GM12878 (cell line): Measurements from ENCODE around the gene LDHAL6B. TPM values are rescaled to one million over a fixed set of nuclear protein-coding genes. Genes with fewer than 3 reads are reported as not detected.

Source experiments
- ATAC-seq: fragments of 200-7000 bp; cut with Tn5 transposase; 3 replicates; pipeline ENCODE4 v1.9.1; 2020; ENCODE audit warnings: mild to moderate bottlenecking, moderate library complexity
- BruUV-seq: library from RNA; stranded (reverse); fragments of 400-500 nt; replicated peaks from 2 replicates; lab custom pipeline; 2021; lab: Mats Ljungman, UMichigan
- CTCF ChIA-PET: fragments of 300-600 bp; sonication (Branson Sonifier 250); formaldehyde crosslinking; extraction: SDS; loops from one replicate; lab custom pipeline; 2021; ENCODE audit warnings: inconsistent platforms; lab: Yijun Ruan, JAX
- POLR2A ChIA-PET: fragments of 350-600 bp; formaldehyde crosslinking; extraction: SDS; loops from one replicate; lab custom pipeline; 2021; ENCODE audit warnings: inconsistent platforms; lab: Charles Lee
- RAD21 ChIA-PET: fragments of 300-600 bp; sonication (Branson Sonifier 250); formaldehyde crosslinking; loops from one replicate; lab custom pipeline; 2023; ENCODE audit warnings: antibody characterized with exemption; ENCODE audit not compliant: unreplicated experiment; lab: Charles Lee
- SMC1A ChIA-PET: fragments of 300-600 bp; sonication (Branson Sonifier 250); formaldehyde crosslinking; loops from one replicate; lab custom pipeline; 2023; ENCODE audit not compliant: unreplicated experiment, uncharacterized antibody; lab: Charles Lee
- DNase-seq: peaks from one replicate; pipeline ENCODE4 v3.0.0-alpha.2; 2011; ENCODE audit warnings: low read depth, low spot score
- FAIRE-seq: peaks from 3 replicates; lab custom pipeline; 2011; peaks lifted over from hg19 to GRCh38; lab: Jason Lieb, UNC
- H2AFZ ChIP-seq: 2 replicates; pipeline ENCODE4 v1.6.0; 2011; ENCODE audit warnings: low read depth, low read length, control low read depth; ENCODE audit not compliant: control insufficient read depth
- H3K27ac ChIP-seq: 2 replicates; pipeline ENCODE4 v1.5.1; 2011; ENCODE audit warnings: control low read depth; ENCODE audit not compliant: control insufficient read depth, insufficient read depth
- H3K27me3 ChIP-seq, 2 experiments: replicated peaks in 1 of 2; 2 replicates each; pipeline versions ENCODE4 v1.6.0 to v1.6.1; 2011; ENCODE audit warnings: low read length in 1 of 2; ENCODE audit not compliant: control insufficient read depth in 2 of 2, insufficient read depth in 2 of 2
- H3K36me3 ChIP-seq, 2 experiments: 2 replicates each; pipeline ENCODE4 v1.5.1; 2011; ENCODE audit warnings: low read length in 1 of 2; ENCODE audit not compliant: control insufficient read depth in 2 of 2, insufficient read depth in 2 of 2
- H3K4me1 ChIP-seq: 2 replicates; pipeline ENCODE4 v1.6.1; 2011; ENCODE audit warnings: mild to moderate bottlenecking, low read length, moderate library complexity, mixed read lengths; ENCODE audit not compliant: control insufficient read depth, insufficient read depth
- H3K4me2 ChIP-seq: 2 replicates; pipeline ENCODE4 v1.6.0; 2011; ENCODE audit warnings: control low read depth; ENCODE audit not compliant: control insufficient read depth, insufficient read depth
- H3K4me3 ChIP-seq: fragments of 200-600 bp; sonication (generic); 2 replicates; pipeline ENCODE4 v1.5.1; 2016
- H3K79me2 ChIP-seq: 2 replicates; pipeline ENCODE4 v1.6.0; 2011; ENCODE audit warnings: low read length; ENCODE audit not compliant: control insufficient read depth, insufficient read depth
- H3K9ac ChIP-seq: 2 replicates; pipeline ENCODE4 v1.8.0; 2011; ENCODE audit warnings: low read length, control low read depth, mixed read lengths; ENCODE audit not compliant: control insufficient read depth, insufficient read depth
- H3K9me3 ChIP-seq: replicated peaks from 3 replicates; pipeline ENCODE4 v1.5.1; 2011; ENCODE audit warnings: mild to moderate bottlenecking, low read length; ENCODE audit not compliant: control insufficient read depth, insufficient read depth
- H4K20me1 ChIP-seq: 2 replicates; pipeline ENCODE4 v1.6.0; 2011; ENCODE audit not compliant: control insufficient read depth, insufficient read depth
- BCL11A ChIP-seq: IDR thresholded peaks from 2 replicates; pipeline ENCODE4 v1.6.1; 2011; ENCODE audit warnings: low read depth, low read length
- CHD1 ChIP-seq: IDR thresholded peaks from 2 replicates; pipeline ENCODE4 v1.6.1; 2012; ENCODE audit warnings: low read depth, low read length, improper control_type of control experiment
- POLR2A ChIP-seq: IDR thresholded peaks from 2 replicates; pipeline ENCODE4 v1.6.1; 2011; ENCODE audit warnings: low read depth, mild to moderate bottlenecking, low read length
- SIX5 ChIP-seq: IDR thresholded peaks from 2 replicates; pipeline ENCODE4 v1.6.1; 2011; ENCODE audit warnings: mild to moderate bottlenecking, low read depth, low read length, moderate library complexity; ENCODE audit not compliant: severe bottlenecking
- SMAD5 ChIP-seq: IDR thresholded peaks from 2 replicates; pipeline ENCODE4 v1.6.1; 2016; ENCODE audit warnings: antibody characterized with exemption, low read depth
- SMC3 ChIP-seq: IDR thresholded peaks from 2 replicates; pipeline ENCODE4 v1.6.1; 2011; ENCODE audit warnings: low read length, improper control_type of control experiment, borderline replicate concordance
- ZNF217 ChIP-seq: fragments of 450-650 bp; IDR thresholded peaks from 2 replicates; pipeline ENCODE4 v1.6.1; 2017; ENCODE audit warnings: antibody characterized with exemption, mild to moderate bottlenecking
- WGBS: methylation state at CpG from one replicate; pipeline ENCODE4 v1.1.6; 2016; ENCODE audit warnings: low lambda C conversion rate; ENCODE audit not compliant: insufficient replicate concordance, insufficient coverage; ENCODE audit errors: missing lambda C conversion rate; 5-methylcytosine and 5-hydroxymethylcytosine counted together
- in situ Hi-C: fragments of 300-500 bp; cut with MboI; formaldehyde crosslinking; loops from 9 replicates; pipeline ENCODE4 v1.14.3; 2018; ENCODE audit warnings: mixed read lengths
- intact Hi-C: fragments of 100-400 bp; cut with micrococcal nuclease; formaldehyde crosslinking; loops from one replicate; pipeline ENCODE4 v1.14.2; 2022; ENCODE audit not compliant: unreplicated experiment
- polyA plus RNA-seq, 11 experiments: library from polyadenylated mRNA; depleted of rRNA in 4 of 11; unstranded in 6 of 11; stranded (reverse) in 5 of 11; fragments of >200 nt; fragmentation: Nextera tagmentation in 4 of 11; fragmentation: Illumina TruSeq in 1 of 11; extraction: Ambion mirVana in 4 of 11; extraction: Trizol in 1 of 11; gene quantifications; 1 replicate in 1 of 11; 2 replicates in 10 of 11; pipeline versions ENCODE4 v1.2.1 to v1.2.3, GENCODE V29; 2011 to 2016; ENCODE audit warnings: inconsistent platforms in 2 of 11, missing spikeins in 2 of 11, low read depth in 1 of 11
- total RNA-seq, 4 experiments: library from RNA; depleted of rRNA in 3 of 4; stranded (reverse); fragments of >200 nt in 3 of 4; fragmentation: Illumina TruSeq in 1 of 4; extraction: Trizol in 1 of 4; gene quantifications; 2 replicates each; pipeline versions ENCODE4 v1.2.1 to v1.2.3, GENCODE V29; 2013 to 2021
- TF ChIP-seq, protein P1 (sequence below): IDR thresholded peaks from 2 replicates; pipeline ENCODE4 v1.6.1; 2012; ENCODE audit warnings: mild to moderate bottlenecking, low read depth, low read length

The LDHAL6B gene
- total and polyA plus RNA-seq, 10 of the 15 experiments (the other 5 are each of a cell fraction or from before 2014, with no cell fraction given): 0.33 to 0.66 TPM; not detected in 8

DNA sequence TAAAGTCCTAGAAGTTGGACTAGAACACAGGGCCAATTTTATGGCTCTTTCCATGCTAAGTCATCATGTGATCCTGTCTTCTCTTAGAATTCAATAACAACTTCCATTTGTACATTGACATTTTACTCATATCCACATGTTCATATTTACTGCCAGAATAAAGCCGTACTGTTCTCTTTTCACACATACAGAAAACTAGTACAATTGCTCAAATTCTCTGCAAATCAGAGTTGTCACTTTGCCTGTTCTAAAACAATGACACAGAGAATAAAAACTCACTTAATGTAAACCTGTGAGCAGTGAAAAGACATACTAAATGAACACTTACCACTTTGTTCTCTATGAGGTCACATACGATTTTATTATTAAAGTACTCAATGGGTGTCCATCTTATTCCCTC lies 3.5 kb downstream of the LDHAL6B start (continued):
- TF ChIP-seq, protein P1, sequence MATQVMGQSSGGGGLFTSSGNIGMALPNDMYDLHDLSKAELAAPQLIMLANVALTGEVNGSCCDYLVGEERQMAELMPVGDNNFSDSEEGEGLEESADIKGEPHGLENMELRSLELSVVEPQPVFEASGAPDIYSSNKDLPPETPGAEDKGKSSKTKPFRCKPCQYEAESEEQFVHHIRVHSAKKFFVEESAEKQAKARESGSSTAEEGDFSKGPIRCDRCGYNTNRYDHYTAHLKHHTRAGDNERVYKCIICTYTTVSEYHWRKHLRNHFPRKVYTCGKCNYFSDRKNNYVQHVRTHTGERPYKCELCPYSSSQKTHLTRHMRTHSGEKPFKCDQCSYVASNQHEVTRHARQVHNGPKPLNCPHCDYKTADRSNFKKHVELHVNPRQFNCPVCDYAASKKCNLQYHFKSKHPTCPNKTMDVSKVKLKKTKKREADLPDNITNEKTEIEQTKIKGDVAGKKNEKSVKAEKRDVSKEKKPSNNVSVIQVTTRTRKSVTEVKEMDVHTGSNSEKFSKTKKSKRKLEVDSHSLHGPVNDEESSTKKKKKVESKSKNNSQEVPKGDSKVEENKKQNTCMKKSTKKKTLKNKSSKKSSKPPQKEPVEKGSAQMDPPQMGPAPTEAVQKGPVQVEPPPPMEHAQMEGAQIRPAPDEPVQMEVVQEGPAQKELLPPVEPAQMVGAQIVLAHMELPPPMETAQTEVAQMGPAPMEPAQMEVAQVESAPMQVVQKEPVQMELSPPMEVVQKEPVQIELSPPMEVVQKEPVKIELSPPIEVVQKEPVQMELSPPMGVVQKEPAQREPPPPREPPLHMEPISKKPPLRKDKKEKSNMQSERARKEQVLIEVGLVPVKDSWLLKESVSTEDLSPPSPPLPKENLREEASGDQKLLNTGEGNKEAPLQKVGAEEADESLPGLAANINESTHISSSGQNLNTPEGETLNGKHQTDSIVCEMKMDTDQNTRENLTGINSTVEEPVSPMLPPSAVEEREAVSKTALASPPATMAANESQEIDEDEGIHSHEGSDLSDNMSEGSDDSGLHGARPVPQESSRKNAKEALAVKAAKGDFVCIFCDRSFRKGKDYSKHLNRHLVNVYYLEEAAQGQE: no peak
- TF ChIP-seq SMAD5: no peak
- TF ChIP-seq SMC3: no peak
- TF ChIP-seq CHD1: no peak
- TF ChIP-seq BCL11A: no peak
- no peak for TF ChIP-seq SIX5

DNA sequence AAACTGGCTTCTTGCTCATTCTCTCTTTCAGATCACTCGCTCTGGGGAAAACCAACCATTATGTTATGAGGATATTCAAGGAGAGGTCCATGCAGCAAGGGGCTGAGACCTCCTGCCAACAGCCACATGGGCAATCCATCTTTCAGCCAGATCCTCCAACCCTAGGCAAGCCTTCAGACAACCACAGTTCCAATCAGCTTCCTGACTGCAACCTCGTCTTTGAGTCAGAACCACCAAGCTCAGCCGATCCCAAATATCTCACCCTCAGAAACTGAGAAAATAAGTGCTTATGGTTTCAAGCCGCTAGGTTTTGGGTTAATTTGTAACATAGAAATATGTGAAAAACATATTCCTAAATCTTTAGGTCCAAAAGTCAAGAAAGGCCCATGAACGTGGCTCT lies 10.3 kb downstream of the LDHAL6B start:
- no peak overlapping the region for H3K4me3 ChIP-seq
- H4K20me1 ChIP-seq: no peaks in the 10 kb centered on the region
- TF ChIP-seq ZNF217 (no peak), POLR2A (peak; percentile 40; the same call in 1 of the 2 replicates)
- ChIA-PET POLR2A (interaction anchor here (0.7 kb wide), 1 partner anchor 34 kb away, joined by 4 read pairs; no protein-coding TSS in a partner anchor), SMC1A (interaction anchor here (1.1 to 2.3 kb wide), 3 partner anchors 12 to 276 kb away, joined by 3 to 11 read pairs (median 5); no protein-coding TSS in a partner anchor), CTCF (no interaction called here), RAD21 (interaction anchor here (0.6 kb wide), 1 partner anchor 57 kb away, joined by 3 read pairs; no protein-coding TSS in a partner anchor)
- WGBS: 86% methylated on average over 5 of the region's 5 CpGs
- H3K9ac ChIP-seq: no peak overlapping the region
- intact Hi-C loops: no loop called here
- no peak overlapping the region for H3K4me2 ChIP-seq
- H2AFZ ChIP-seq: no peak overlapping the region
- FAIRE-seq (no peak), DNase-seq (no peak), ATAC-seq (no peak)
- no peaks in the 10 kb centered on the region for H3K27me3 ChIP-seq
- H3K9me3 ChIP-seq: no peaks in the 10 kb centered on the region
- H3K27ac ChIP-seq: no peak overlapping the region
- peaks cover 8 to 42% of the 10 kb centered on the region in 2 experiments for H3K36me3 ChIP-seq
- in situ Hi-C loops: no loop called here
- no TSS peak for BruUV-seq
- H3K79me2 ChIP-seq: no peaks in the 10 kb centered on the region
- H3K4me1 ChIP-seq: no peaks in the 10 kb centered on the region
